SK-N-MC (cell line): ENCODE results near the gene GRID2.
"Not testable (repeated sequence)": the region's sequence is repeated elsewhere in the genome, so short reads cannot be mapped to it uniquely, and the experiment has no call there.

Experiments used
- DNase-seq: peaks from one replicate; pipeline ENCODE4 v3.0.0-alpha.2; 2011; ENCODE audit warnings: low read depth, low spot score
- H3K27ac ChIP-seq: fragments of 200-600 bp; sonication (generic); 2 replicates; pipeline ENCODE4 v1.5.1; 2016; ENCODE audit warnings: mixed run types
- H3K36me3 ChIP-seq: fragments of 200-600 bp; sonication (generic); 2 replicates; pipeline ENCODE4 v1.6.1; 2017; ENCODE audit warnings: antibody characterized with exemption, low read length, mixed read lengths; ENCODE audit not compliant: insufficient read depth
- H3K4me3 ChIP-seq: fragments of 200-600 bp; sonication (generic); 2 replicates; pipeline ENCODE4 v1.5.1; 2016
- H3K9ac ChIP-seq: fragments of 200-600 bp; sonication (generic); 2 replicates; pipeline ENCODE4 v1.8.0; 2017; ENCODE audit warnings: mixed run types, mixed read lengths; ENCODE audit not compliant: insufficient read length
- H3K9me3 ChIP-seq: fragments of 200-600 bp; sonication (generic); 2 replicates; pipeline ENCODE4 v1.6.1; 2017; ENCODE audit warnings: low read depth, mild to moderate bottlenecking, antibody characterized with exemption, low read length, moderate library complexity, mixed read lengths
- EZH2 ChIP-seq: fragments of 200-600 bp; sonication (generic); IDR thresholded peaks from one replicate; pipeline ENCODE4 v1.6.1; 2017; ENCODE audit warnings: antibody characterized with exemption
- FOXP2 ChIP-seq: optimal IDR thresholded peaks from 2 replicates; pipeline ENCODE3; 2011; ENCODE audit warnings: mild to moderate bottlenecking, moderate library complexity; ENCODE audit not compliant: insufficient read depth; ENCODE audit errors: extremely low read length, control extremely low read depth
- POLR2AphosphoS5 ChIP-seq: IDR thresholded peaks from 2 replicates; pipeline ENCODE4 v1.6.1; 2012; ENCODE audit warnings: mild to moderate bottlenecking, low read depth, low read length, borderline replicate concordance

Gene GRID2

DNA sequence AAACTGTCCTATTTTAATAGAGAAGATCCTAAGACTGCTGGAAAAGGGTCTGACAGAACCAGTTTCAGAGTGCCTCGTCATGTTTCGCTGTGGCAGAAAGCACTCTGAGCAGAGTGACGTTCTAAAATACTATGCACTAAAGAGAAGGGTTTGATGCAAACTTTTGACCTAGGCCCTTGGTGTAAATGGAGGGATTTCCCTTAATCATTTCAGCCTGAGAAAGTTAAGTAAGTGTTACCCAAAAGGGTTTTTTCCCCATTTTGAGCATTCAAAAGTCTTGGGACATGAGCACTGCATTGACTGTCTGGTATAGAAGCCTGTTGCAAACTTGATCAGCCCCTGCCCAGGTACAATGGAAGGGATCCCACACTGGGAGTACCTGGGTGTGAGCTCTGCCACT is 1367.3 kb downstream of the GRID2 start:
- Histone ChIP-seq H3K9me3 (no peaks in the 10 kb centered on the region), H3K9ac (no peak overlapping the region), H3K4me3 (no peak overlapping the region), H3K27ac (no peak overlapping the region), H3K36me3 (no peaks in the 10 kb centered on the region)
- DNase-seq, result no peak
- no peak for TF ChIP-seq POLR2AphosphoS5
- no peak for TF ChIP-seq EZH2
- no peak for TF ChIP-seq FOXP2

DNA sequence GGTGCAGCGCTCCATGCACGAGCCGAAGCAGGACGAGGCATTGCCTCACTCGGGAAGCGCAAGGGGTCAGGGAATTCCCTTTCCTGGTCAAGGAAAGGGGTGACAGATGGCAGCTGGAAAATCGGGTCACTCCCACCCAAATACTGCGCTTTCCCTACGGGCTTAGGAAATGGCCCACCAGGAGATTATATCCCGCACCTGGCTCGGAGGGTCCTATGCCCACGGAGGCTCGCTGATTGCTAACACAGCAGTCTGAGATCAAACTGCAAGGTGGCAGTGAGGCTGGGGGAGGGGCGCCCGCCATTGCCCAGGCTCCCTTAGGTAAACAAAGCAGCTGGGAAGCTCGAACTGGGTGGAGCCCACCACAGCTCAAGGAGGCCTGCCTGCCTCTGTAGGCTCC is 1373.2 kb downstream of the GRID2 start:
- H3K9ac ChIP-seq, H3K9me3 ChIP-seq, H3K36me3 ChIP-seq, H3K4me3 ChIP-seq, DNase-seq, H3K27ac ChIP-seq: not testable (repeated sequence)

DNA sequence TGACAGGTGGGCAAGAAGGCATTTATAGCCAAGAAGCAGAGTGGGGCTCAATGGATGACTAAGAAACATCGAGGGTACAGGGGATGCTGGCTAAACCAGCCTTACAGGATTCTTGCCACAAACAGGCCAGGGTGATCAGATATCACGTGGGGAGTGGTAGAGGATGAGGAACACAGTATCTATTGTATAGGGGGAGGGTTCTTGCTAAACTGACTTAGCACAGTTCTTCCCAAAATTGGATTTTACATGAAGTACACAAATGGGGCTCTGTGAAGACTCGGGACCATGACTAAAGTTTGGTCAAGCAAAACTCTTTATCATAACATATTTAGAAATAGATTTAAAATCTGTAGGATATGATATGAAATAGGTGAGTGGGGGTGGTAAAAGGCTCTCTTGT is 1380.8 kb downstream of the GRID2 start:
- DNase-seq, result no peak
- TF ChIP-seq FOXP2 (no peak), EZH2 (no peak), POLR2AphosphoS5 (no peak)
- H3K36me3 ChIP-seq, result no peaks in the 10 kb centered on the region
- no peaks in the 10 kb centered on the region for H3K9me3 ChIP-seq
- no peak overlapping the region for H3K4me3 ChIP-seq
- H3K9ac ChIP-seq, result no peak overlapping the region
- no peak overlapping the region for H3K27ac ChIP-seq

DNA sequence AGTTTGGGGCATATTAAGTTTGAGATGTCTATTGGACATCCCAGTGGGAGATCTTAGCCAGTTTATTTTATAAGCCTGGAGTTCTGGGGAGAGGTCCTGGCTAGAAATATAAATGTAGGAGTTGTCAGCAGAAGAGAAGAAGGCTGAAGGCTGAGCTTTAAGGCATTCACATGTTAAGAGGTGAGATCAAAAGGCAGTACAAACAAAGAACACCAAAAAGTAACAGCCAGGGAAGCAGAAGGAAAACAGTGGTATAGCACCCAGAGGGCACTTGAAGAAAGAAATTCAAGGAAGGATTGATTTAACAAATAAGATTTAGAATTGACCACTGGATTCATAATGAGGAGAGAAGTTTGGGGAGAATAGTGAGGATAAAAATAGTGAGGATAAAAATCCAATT is 1383.5 kb downstream of the GRID2 start:
- no peak overlapping the region for H3K9ac ChIP-seq
- no peak overlapping the region for H3K27ac ChIP-seq
- H3K36me3 ChIP-seq, result no peaks in the 10 kb centered on the region
- DNase-seq, result no peak
- H3K4me3 ChIP-seq, result no peak overlapping the region
- no peak for TF ChIP-seq FOXP2
- no peak for TF ChIP-seq POLR2AphosphoS5
- TF ChIP-seq EZH2, result no peak
- H3K9me3 ChIP-seq, result no peaks in the 10 kb centered on the region

DNA sequence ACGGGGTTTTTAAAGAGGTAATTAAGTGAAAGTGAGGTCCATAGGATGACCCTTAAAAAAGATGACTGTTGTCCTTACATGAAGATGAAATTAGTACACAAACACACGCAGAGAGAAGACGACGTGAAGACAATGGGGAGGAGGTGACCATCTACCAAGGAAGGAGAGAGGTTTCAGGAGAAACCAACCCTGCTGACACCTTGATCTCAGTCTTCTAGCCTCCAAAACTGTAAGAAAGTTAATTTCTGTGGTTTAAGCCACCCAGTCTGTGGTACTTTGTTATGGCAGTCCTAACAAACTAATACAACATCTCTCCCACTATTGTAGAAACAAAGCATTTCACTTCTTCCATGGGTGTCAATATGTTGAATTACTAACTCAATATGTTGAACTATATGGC is 1385.2 kb downstream of the GRID2 start:
- Histone ChIP-seq H3K9ac (no peak overlapping the region), H3K36me3 (no peaks in the 10 kb centered on the region), H3K27ac (no peak overlapping the region), H3K9me3 (no peaks in the 10 kb centered on the region), H3K4me3 (no peak overlapping the region)
- DNase-seq, result no peak
- TF ChIP-seq EZH2 (no peak), FOXP2 (no peak), POLR2AphosphoS5 (no peak)

DNA sequence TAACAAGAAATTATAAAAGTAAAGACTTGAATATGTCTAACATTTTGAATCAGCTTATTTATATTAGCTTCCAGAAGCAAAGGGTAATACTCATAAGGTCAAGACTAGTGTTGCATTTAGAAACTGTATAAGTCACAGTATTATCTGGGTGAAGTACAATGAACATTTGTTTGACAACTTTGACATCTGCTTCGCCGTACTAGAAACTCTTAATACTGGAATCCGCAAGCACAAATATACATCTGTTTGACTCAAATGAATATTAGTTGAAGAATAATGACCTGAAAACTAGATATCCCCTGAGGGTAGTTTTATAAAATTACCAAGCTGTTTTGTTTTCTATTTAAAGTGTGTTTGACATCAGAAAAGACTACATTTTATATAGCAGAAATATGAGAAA is 1389.4 kb downstream of the GRID2 start:
- TF ChIP-seq FOXP2 (no peak), EZH2 (no peak), POLR2AphosphoS5 (no peak)
- no peaks in the 10 kb centered on the region for H3K36me3 ChIP-seq
- no peak for DNase-seq

DNA sequence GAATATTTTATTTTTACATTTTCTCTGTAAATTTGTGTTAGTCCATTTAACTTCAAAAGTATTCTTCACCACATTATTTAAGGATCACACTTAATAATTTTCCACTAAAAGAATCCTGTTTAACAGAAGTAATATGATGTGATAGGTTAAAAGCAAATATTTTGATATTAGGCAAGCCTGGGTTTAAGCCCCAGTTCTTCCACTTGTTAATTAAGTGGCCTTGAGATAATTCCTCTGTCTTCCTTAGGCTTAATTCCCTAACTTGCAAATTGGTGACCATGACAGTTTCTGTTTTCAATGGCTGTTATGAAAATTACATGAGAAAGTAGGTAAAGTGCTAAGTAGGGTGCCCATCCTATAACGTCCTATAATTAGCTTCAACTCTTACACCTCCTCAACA is 1394.9 kb downstream of the GRID2 start:
- TF ChIP-seq FOXP2 (no peak), EZH2 (no peak), POLR2AphosphoS5 (no peak)
- no peaks in the 10 kb centered on the region for H3K9me3 ChIP-seq
- no peak overlapping the region for H3K9ac ChIP-seq
- no peak overlapping the region for H3K27ac ChIP-seq
- no peak overlapping the region for H3K4me3 ChIP-seq
- H3K36me3 ChIP-seq, result no peaks in the 10 kb centered on the region
- no peak for DNase-seq

More for the DNA sequence above, 1389.4 kb downstream of the GRID2 start:
- Histone ChIP-seq H3K4me3 (no peak overlapping the region), H3K27ac (no peak overlapping the region), H3K9ac (no peak overlapping the region), H3K9me3 (no peaks in the 10 kb centered on the region)

DNA sequence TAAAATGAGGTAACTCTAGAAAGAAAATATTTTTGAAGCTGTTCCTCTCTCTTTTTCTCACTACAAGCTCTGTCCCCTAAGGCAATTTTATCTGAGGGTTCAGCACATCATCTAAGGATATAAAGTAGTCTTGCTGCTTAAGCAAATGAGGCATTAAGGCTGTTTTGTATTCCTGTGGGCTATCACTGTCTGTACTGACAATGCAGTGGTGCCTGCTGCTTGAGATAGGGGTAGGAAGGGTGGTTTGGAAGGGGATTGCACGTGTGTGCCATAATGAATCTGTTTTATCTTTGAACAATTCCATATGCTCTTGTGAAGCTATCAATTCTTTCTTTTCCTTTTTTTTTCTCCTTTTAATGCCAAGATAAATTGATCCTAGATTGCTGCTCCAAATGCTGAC is 1396.8 kb downstream of the GRID2 start:
- Histone ChIP-seq H3K9me3 (no peaks in the 10 kb centered on the region), H3K9ac (no peak overlapping the region), H3K27ac (no peak overlapping the region), H3K4me3 (no peak overlapping the region), H3K36me3 (no peaks in the 10 kb centered on the region)
- no peak for TF ChIP-seq EZH2
- TF ChIP-seq POLR2AphosphoS5, result no peak
- no peak for TF ChIP-seq FOXP2
- no peak for DNase-seq

DNA sequence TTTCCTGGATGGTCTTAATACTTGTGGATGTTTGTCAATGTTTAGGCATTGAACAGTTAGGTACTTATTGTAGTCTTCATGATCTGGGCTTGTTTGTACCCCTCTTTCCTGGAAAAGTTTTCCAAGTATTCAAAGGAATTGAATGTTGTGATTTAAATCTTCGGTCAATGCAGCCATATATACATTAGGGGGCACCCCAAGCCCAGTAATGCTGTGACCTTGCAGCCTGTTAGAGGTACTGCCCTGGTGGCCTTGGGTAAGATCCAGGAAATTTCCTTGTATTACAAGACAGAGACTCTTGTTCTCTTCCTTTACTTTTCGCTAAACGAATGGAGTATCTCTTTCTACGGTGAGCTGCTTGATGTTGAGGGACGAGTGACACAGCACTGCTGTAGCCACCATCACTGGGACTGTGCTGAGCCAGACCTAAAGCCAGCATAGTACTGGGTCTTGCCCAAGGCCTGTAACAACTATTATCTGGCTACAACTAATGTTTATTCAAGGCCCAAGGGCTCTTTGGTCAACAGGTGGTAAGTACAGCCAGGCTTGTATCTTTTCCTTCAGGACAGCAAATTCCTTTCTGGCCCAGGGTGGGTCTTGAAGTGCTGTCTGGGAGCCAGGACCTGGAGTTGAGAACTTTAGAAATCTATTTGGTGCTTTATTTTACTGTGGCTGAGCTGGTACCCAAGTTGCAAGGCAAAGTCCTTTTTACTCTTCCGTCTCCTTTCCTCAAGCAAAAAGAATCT is 1406.5 kb downstream of the GRID2 start:
- no peak overlapping the region for H3K4me3 ChIP-seq
- H3K27ac ChIP-seq, result no peak overlapping the region
- no peak for DNase-seq
- TF ChIP-seq POLR2AphosphoS5 (no peak), EZH2 (no peak), FOXP2 (no peak)
- H3K9ac ChIP-seq, result no peak overlapping the region
- H3K9me3 ChIP-seq, result no peaks in the 10 kb centered on the region
- no peaks in the 10 kb centered on the region for H3K36me3 ChIP-seq
